Suprapubic skin (tissue), 4 donors: ENCODE results near the gene REV3L. TPM values are rescaled to one million over a fixed set of nuclear protein-coding genes. Genes with fewer than 3 reads are reported as not detected.

Experiments used
- DNase-seq, 2 donors: peaks; one replicate each; pipeline ENCODE4 v3.0.0-alpha.2; 2019; ENCODE audit warnings: low spot score in 2 of 2
- H3K27ac ChIP-seq: fragments of 200-600 bp; sonication (generic); one replicate; pipeline ENCODE4 v1.5.1; 2019
- H3K27me3 ChIP-seq: fragments of 200-600 bp; sonication (generic); one replicate; pipeline ENCODE4 v1.5.1; 2019
- H3K36me3 ChIP-seq: fragments of 200-600 bp; sonication (generic); one replicate; pipeline ENCODE4 v1.5.1; 2019
- H3K4me1 ChIP-seq: fragments of 200-600 bp; sonication (generic); one replicate; pipeline ENCODE4 v1.5.1; 2019
- H3K4me3 ChIP-seq: fragments of 200-600 bp; sonication (generic); one replicate; pipeline ENCODE4 v1.5.1; 2019; ENCODE audit warnings: mild to moderate bottlenecking
- H3K9me3 ChIP-seq: fragments of 200-600 bp; sonication (generic); one replicate; pipeline ENCODE4 v1.5.1; 2019
- CTCF ChIP-seq, 2 donors: fragments of 200-600 bp in 1 of 2; fragments of 450-650 bp in 1 of 2; sonication (generic) in 1 of 2; IDR thresholded peaks; one replicate each; pipeline ENCODE4 v1.5.1; 2016 to 2019; ENCODE audit warnings: antibody characterized with exemption in 2 of 2, mild to moderate bottlenecking in 1 of 2, moderate library complexity in 1 of 2
- EP300 ChIP-seq: sonication (generic); formaldehyde crosslinking; IDR thresholded peaks from one replicate; pipeline ENCODE4 v1.6.1; 2017; ENCODE audit warnings: antibody characterized with exemption
- POLR2A ChIP-seq, 2 donors: fragments of 450-650 bp; IDR thresholded peaks; one replicate each; pipeline ENCODE4 v1.6.1; 2017; ENCODE audit warnings: antibody characterized with exemption in 2 of 2, mild to moderate bottlenecking in 2 of 2, moderate library complexity in 2 of 2
- POLR2AphosphoS5 ChIP-seq, 3 donors: sonication (generic); formaldehyde crosslinking; IDR thresholded peaks; one replicate each; pipeline ENCODE4 v1.6.1; 2017; ENCODE audit warnings: antibody characterized with exemption in 3 of 3
- WGBS: methylation state at CpG from one replicate; pipeline ENCODE4 v1.1.5; 2018; 5-methylcytosine and 5-hydroxymethylcytosine counted together
- total RNA-seq, 4 donors: library from RNA; depleted of rRNA; stranded (reverse); fragments of >200 nt; gene quantifications; one replicate each; pipeline ENCODE4 v1.1.0, GENCODE V29; 2016

REV3L gene
- total RNA-seq, 4 donors from 2014 or later: 15.7 to 47.5 (median 21.5) TPM

GRCh38 chr6:111357705-111358104, 125.3 kb downstream of the REV3L start:
- TF ChIP-seq CTCF (IDR thresholded peaks at IDR 0.05) (no peak), POLR2A (IDR thresholded peaks at IDR 0.05) (no peak), POLR2AphosphoS5 (IDR thresholded peaks at IDR 0.05) (no peak), EP300 (no peak)
- Histone ChIP-seq H3K4me3 (no peak overlapping the region), H3K27ac (no peak overlapping the region), H3K36me3 (peaks cover 43% of the 10 kb centered on the region), H3K4me1 (no peaks in the 10 kb centered on the region), H3K27me3 (no peaks in the 10 kb centered on the region), H3K9me3 (no peaks in the 10 kb centered on the region)
- DNase-seq: no peak

GRCh38 chr6:111356551-111356950, 126.5 kb downstream of the REV3L start:
- H3K36me3 ChIP-seq: peaks cover 51% of the 10 kb centered on the region
- no peak for TF ChIP-seq POLR2AphosphoS5 (IDR thresholded peaks at IDR 0.05)
- no peak for TF ChIP-seq POLR2A (IDR thresholded peaks at IDR 0.05)
- TF ChIP-seq EP300: no peak
- TF ChIP-seq CTCF (IDR thresholded peaks at IDR 0.05): no peak
- no peaks in the 10 kb centered on the region for H3K9me3 ChIP-seq
- no peaks in the 10 kb centered on the region for H3K4me1 ChIP-seq
- WGBS: 94% methylated on average over 1 of the region's 1 CpG
- H3K27ac ChIP-seq: no peak overlapping the region
- no peak for DNase-seq
- H3K4me3 ChIP-seq: no peak overlapping the region
- no peaks in the 10 kb centered on the region for H3K27me3 ChIP-seq

- Histone ChIP-seq H3K27ac (no peak overlapping the region), H3K36me3 (peaks cover 63% of the 10 kb centered on the region), H3K9me3 (no peaks in the 10 kb centered on the region), H3K4me1 (no peaks in the 10 kb centered on the region), H3K4me3 (no peak overlapping the region), H3K27me3 (no peaks in the 10 kb centered on the region)
- TF ChIP-seq POLR2AphosphoS5 (IDR thresholded peaks at IDR 0.05): no peak
- no peak for TF ChIP-seq POLR2A (IDR thresholded peaks at IDR 0.05)
- TF ChIP-seq EP300: no peak
- no peak for TF ChIP-seq CTCF (IDR thresholded peaks at IDR 0.05)
- DNase-seq: no peak
- WGBS: 87% methylated on average over 3 of the region's 3 CpGs
These were observed 128.1 kb downstream of the REV3L start for GRCh38 chr6:111354758-111355555.

GRCh38 chr6:111353912-111354462, 129.0 kb downstream of the REV3L start:
- H3K4me1 ChIP-seq: no peaks in the 10 kb centered on the region
- WGBS: 84% methylated on average over 5 of the region's 5 CpGs
- H3K9me3 ChIP-seq: no peaks in the 10 kb centered on the region
- TF ChIP-seq EP300: no peak
- no peak for TF ChIP-seq POLR2A (IDR thresholded peaks at IDR 0.05)
- no peak for TF ChIP-seq CTCF (IDR thresholded peaks at IDR 0.05)
- TF ChIP-seq POLR2AphosphoS5 (IDR thresholded peaks at IDR 0.05): no peak
- DNase-seq: no peak
- H3K27ac ChIP-seq: no peak overlapping the region
- H3K27me3 ChIP-seq: no peaks in the 10 kb centered on the region
- H3K36me3 ChIP-seq: peaks cover 73% of the 10 kb centered on the region
- H3K4me3 ChIP-seq: no peak overlapping the region

- H3K27me3 ChIP-seq: no peaks in the 10 kb centered on the region
- no peak overlapping the region for H3K4me3 ChIP-seq
- 86% methylated on average over 3 of the region's 3 CpGs for whole genome bisulfite sequencing
- DNase-seq: no peak
- H3K36me3 ChIP-seq: peaks cover 69% of the 10 kb centered on the region
- TF ChIP-seq POLR2A (IDR thresholded peaks at IDR 0.05) (no peak), POLR2AphosphoS5 (IDR thresholded peaks at IDR 0.05) (no peak), EP300 (no peak), CTCF (IDR thresholded peaks at IDR 0.05) (no peak)
- no peak overlapping the region for H3K27ac ChIP-seq
- no peaks in the 10 kb centered on the region for H3K4me1 ChIP-seq
- H3K9me3 ChIP-seq: no peaks in the 10 kb centered on the region
These were observed 135.4 kb downstream of the REV3L start for GRCh38 chr6:111347589-111347988.
